ENCODE measurements around the gene COL25A1.
"Not testable (repeated sequence)": the region's sequence is repeated elsewhere in the genome, so short reads cannot be mapped to it uniquely, and the experiment has no call there.

The COL25A1 gene

DNA sequence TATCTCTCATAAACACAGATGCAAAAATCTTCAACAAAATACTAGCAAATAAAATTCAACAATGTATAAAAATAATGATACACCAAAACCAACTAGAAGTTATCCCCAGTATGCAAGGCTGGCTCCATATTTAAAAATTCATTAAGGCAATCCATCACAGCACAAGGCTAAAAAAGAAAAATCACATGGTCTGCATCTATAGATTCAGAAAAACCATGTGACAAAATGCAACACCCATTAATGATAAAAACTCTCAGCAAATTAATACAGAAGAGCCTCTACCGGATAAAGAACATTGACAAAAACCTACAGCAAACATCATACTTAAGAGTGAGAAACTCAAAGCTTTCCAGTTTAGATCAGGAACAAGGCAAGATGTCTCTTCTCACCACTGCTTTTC is 182.6 kb downstream of the COL25A1 start:
- DNase-seq: no peak

DNA sequence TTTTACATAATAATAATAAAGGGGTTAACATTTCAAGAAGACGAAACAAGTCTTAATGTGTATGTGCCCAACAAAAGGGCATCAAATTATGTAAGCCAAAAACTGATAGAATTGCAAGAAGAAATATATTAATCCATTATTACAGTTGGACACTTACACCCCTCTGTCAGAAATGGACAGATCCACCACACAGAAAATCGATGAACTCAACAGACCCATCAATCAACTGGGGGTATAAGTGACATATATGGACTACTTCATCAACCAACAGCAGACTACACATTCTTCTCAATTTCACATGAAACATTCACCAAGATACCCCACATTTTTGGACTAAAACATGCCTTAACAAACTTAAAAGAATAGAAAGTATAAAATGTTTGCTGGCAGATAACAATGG is 183.8 kb downstream of the COL25A1 start:
- DNase-seq: no peak

DNA sequence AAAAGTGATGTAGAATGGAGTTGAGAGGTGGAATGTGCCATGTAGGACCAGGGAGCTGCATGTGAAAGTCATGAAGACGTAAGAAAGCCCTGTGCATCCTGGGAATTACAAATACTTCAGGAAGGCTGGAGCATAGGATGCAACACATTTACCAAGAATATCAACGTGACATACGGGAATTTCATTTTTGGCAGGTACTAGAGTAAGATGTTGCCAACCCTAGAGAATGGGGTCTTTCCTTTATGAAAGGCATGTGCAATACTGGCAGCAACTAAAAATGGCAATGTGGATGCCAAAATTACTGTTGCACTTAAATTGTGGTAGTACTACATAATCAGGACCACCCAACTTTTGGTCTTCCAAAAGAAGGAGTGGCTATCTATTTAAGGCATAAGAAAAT is 188.0 kb downstream of the COL25A1 start:
- DNase-seq: no peak

DNA sequence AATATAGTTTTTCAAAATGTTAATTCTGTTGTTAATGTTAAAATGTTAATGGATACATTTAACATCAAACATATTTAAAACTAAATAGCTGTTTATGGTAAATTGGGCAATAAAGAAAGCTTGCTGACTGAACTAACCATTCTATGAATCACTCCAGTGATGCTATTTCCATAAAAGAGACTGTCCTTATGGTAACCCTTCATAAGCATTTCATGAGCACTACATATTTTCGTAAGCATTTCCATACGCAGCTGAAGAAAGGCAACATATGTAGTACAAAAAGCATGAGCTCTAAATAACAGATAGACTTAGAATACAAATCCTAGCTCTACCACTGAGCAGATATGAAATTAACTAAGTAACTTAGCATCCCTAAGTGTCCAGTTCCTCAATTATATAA is 188.9 kb downstream of the COL25A1 start:
- DNase-seq: no peak

DNA sequence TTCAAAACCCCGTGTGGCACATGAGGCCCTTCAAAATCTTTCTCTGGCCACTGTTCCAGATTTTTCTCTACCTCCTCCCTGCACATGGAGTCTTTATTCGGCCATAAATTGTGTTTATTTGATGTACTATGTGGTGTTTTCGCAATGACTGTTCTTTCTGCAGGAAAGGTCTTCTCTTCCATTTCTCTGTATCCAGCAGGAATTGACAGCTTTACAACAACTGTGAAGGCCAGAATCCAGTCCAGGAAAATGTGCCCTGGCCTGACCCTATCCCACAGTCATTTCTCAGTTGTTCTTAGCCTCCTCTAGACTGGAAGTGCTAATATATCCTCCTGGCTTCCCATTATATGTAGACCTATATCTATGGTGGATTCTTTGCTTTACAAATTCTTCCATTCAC is 191.4 kb downstream of the COL25A1 start:
- DNase-seq: no peak

DNA sequence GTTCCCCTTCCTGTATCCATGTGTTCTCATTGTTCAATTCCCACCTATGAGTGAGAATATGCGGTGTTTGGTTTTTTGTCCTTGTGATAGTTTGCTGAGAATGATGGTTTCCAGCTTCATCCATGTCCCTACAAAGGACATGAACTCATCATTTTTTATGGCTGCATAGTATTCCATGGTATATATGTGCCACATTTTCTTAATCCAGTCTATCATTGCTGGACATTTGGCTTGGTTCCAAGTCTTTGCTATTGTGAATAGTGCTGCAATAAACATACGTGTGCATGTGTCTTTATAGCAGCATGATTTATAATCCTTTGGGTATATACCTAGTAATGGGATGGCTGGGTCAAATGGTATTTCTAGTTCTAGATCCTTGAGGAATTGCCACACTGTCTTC is 194.2 kb downstream of the COL25A1 start:
- DNase-seq: not testable (repeated sequence)

DNA sequence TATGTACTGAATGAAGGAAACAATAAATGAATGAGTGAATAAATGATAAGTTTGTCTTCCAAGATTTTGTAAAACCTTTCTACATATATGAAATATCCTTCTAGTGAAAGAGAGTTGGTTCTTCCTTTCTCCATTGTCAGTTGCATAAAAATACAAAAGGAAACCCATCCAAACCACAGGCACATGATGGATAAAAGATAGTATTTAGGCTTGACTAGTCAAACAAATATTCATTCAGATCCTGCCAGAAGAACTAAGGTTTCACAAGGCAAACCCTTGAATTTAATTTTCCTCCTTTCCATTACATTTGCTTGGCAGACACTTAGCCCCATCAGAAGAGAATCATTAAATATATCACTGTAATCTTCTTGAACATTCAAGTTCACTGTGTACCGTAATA is 208.4 kb downstream of the COL25A1 start:
- no peak for DNase-seq

DNA sequence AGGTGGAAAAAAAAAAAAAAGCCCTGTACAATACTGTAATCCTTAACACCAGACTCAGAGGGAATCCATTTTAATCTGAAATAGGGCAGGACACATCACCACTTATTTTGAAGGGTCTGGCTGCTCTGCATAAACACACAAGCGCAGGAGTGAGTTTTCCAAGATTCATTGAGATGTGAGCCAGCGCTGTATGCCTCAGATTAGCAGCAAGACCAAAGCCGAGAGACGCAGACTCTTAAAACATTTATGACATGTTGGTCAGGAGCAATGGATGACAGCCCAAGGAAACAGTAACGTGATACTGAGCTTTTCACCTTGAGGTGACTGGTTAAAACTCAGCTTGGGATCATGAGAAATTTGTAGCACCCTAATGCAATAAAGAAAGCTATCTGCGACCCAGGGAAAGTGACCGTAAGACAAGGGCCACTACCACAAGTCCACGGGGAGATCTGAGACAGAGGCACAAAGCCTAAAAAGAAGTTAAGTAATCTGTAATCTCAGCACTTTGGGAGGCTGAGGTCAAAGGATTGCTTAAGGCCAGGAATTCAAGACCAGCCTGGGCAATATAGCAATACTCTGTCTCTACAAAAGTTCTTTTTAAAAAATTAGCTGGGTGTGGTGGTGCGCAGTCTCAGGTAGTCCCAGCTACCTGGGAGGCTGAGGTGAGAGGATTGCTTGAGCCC is 210.6 kb downstream of the COL25A1 start:
- no peak for DNase-seq

DNA sequence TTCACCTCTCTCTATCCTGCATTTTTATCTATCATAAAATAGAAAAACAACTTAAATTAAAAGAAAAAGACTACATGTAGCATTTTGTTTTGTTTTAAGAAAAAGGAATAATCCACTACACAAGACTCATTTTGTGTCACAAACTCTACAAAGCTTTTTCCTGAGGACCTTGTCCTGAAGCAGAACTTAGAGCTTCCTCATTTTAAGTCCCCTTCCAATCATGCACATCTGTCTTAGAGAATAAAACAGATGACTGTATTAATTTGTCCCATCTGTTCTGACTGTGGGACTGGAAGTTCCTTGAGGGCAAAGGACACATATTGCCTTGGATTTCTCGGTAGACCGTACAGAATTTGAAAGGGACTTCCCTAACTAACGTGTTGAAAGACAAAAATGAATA is 218.5 kb downstream of the COL25A1 start:
- no peak for DNase-seq

DNA sequence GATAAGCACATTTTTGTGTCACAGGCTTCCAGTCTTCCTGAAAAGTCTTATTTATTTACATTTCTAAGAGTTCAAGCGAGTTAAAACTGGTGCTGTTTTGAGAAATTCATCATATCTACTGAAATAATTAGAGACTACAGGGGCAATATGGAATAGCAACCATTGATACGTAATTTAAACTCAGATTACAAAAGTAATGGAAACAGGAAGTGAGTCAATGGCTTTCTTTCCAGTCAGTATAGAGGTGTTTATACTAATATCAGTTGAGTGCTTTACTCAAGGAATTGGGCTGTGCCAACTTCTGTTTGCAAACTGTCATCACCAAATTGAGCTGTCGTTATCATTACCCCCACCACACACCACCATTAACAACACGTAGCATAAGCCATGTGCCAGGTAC is 222.7 kb downstream of the COL25A1 start:
- DNase-seq: peak; percentile 1

DNA sequence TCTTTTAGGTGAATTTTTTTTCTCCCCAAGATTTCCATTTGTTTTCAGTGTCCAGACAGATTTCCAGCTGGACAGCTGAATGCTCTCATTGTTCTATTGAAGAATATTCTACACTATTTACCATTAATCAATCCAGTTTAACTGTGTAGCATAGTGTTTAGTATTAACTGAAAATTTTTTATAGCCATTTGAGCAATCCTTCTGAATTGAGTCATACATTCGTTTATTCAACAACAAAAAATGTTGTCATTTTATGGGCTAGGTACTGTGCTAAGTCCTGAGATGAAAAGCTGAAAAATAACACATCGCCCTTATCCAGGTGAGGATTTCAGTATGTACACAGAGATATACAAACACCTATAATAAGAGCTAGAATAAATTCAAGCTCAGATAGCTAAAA is 223.3 kb downstream of the COL25A1 start:
- DNase-seq: no peak

DNA sequence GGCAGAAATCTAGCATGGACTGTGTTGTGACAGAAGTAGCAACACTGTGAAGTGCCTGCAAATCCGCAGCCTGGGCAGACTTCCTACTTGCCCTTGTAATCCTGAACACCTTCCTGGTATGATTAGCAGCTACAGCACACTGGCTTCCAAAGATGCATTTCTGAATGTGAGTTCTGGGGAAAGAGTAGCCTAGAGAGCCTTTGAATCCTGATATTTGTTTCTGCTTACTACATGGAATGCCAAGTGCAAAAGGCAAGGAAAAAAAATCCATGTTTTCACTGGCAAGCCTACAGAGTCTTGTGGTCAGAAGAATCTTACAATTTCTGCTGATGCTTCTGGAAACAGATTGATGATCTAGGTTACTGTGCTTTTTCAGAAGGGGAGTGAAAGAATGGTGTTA is 223.7 kb downstream of the COL25A1 start:
- DNase-seq: no peak

DNA sequence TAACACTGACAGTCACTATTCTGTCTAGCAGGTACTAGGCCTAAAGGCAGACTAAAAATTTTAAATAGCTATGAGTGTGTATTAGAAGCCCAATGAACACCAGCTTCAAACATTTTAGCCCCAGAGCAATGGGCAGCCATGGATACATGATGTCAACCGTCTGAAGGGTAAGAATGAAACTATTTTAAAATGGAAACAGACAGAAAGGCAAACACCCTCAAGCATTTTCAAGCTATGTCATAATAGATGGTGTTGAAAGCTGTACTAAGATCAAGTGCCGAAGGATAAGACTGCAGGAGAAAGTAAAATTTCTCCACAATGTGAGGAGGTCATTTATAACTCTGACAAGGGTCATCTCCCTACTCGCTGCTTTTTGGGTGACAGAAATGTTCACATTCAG is 225.0 kb downstream of the COL25A1 start:
- DNase-seq: no peak

DNA sequence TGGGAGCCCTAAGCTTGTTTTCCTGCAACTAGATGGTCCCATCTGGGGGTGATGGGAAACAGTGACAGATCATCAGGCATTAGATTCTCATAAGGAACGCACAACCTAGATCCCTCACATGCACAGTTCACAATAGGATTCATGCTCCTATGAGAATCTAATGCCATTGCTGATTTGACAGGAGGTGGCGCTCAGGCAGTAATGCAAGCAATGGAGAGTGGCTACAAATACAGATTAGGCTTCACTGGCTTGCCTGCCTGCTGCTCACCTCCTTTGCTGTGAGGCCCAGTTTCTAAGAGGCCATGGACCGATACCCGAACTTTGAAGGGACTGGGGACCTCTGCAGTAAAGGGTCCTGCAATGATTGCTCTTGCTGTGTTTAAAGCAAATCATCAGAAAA is 225.7 kb downstream of the COL25A1 start:
- not testable (repeated sequence) for DNase-seq

DNA sequence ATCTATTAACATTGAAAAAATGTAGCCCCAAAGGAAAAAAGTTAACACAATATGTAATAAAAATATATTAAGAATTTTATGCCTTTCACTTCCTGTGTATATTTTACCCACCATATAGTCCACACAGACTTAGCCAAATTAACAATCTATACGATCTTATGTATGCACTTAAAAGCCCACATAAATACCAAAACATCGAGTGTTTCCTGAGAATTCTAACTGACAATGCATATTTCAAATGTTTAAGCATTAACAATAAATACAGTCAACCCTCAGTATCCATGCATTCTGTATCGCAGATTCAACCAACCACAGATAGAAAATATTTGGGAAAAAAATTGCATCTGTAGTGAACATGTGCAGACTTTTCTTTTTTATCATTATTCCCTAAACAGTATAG is 226.8 kb downstream of the COL25A1 start:
- no peak for DNase-seq

DNA sequence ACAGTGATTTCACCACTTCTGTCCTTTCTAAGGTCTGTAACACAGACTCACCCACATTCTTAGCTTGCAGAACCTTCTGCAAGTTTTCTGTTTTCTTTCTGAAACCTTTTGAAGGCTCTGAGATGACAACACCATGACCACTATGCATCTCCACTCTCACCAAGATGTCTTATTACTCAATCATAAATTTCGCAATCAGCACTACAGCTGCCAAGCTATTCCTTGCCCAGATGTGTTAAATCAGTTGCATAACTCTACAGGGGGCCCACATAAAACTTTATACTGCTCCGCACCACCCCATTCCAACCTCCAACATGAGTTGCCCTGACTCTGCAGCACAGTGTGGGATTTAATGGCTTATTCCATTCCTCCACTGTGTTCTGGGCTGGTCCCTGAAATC is 229.9 kb downstream of the COL25A1 start:
- DNase-seq: peak; percentile 3

DNA sequence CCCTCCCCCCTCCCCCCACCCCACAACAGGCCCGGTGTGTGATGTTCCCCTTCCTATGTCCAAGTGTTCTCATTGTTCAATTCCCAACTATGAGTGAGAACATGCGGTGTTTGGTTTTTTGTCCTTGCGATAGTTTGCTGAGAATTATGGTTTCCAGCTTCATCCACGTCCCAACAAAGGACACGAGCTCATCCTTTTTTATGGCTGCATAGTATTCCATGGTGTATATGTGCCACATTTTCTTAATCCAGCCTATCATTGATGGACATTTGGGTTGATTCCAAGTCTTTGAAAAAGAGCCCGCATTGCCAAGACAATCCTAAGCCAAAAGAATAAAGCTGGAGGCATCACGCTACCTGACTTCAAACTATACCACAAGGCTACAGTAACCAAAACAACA is 231.8 kb downstream of the COL25A1 start:
- DNase-seq: not testable (repeated sequence)

DNA sequence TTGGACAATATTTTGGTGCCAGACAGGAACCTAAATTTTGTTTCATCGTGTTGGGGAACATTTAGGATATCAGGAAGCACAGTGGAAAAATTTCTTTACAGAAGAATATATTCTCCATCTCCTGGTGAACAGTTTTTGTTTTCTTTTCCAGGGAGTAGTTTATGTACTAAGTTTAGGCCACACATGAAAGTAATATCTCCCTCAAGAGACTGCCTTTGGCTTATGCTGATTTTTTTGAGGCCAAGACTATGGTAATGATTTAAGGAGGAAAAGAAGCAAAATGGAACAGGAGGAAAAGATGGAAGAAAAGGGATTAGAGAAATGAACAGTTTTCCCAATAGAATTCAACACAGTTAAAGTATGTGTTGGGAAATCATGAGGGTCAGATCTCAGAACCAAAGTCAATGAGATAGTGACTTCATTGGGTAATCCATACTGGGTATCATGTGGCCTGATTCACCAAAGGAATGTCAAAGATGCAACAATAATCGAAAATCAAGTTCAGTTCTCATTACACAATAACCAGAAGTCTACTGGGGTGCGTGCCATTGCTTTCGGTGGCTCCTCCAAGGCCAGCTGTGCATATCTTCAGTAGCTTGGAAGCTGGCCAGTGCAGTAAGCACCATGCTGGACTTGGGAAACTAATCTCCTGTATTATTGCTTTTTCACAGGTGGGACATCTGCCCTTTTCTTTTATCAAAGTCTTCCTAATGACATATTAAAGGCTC is 234.8 kb downstream of the COL25A1 start:
- no peak for DNase-seq

DNA sequence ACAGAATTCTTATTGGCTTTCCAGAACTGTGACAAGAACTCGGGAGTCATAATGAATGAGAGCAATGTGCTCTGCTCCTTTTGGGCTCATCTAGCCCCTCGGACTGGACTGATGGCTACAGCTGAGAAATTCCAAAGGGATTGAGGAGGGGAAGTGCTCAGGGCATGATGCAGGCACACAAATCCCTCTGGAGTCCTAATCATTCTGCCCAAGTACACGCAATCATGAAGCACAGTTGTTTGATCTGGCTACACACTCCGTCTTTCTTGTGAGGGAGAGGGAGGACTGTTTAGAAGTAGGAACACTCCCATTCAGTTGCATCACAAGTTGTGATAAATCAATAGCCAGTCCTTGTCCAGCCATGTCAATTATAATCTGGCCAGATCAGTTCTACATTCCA is 237.5 kb downstream of the COL25A1 start:
- no peak for DNase-seq

DNA sequence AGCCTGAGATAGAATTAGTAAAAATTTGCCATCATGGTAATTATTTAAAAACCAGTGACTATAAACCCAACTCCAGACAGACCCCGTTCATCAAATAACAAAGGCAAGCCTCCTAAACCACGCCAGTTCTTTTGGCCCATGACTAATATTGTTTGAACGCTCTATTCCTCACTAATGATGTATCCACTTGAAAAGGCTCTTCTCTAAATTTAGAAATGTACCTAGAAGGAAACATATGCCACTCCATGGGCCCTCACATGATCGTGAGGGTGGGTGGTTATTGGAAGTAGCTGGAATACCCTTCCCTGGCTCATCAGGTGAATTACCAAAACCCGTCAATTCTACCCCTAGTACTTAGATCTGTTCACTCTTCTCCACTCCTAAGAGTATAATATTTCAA is 249.2 kb downstream of the COL25A1 start:
- no peak for DNase-seq

DNA sequence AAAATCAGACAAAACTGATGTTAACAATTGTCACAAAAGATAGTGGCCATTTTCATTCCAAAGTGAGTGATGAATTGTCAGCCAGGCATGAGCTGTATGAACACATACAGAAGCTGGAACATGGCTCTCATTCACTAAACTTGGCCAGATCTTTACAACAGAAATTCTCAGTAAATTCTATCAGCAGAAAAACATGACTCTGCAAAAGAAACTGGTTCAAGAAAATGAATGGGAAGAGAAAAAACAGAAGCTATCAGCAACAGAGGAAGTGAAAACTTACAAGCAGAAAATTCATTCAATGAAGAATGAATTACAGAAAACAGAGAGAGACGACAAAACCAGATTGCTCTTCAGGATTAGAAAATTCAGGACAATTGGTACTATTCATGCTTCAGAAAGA is 249.6 kb downstream of the COL25A1 start:
- no peak for DNase-seq

DNA sequence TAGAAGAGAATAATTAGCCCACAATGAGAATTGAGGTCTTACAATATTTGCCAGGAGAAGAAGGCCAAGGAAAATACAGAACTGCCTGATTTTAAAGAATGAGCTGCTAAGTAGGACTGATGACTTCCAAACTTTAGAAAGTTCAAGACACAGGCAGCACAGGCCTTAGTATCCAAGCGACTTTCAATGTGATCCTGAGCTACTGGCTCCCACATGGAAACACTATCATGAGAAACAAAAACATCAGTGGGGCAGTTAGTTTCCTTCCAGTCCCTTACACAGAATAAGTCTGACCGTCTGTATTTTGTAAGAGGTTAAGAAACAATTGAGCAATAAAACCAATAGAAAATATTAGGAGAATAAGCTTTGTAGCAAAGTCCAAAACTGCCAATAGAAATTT is 251.4 kb downstream of the COL25A1 start:
- DNase-seq: no peak

DNA sequence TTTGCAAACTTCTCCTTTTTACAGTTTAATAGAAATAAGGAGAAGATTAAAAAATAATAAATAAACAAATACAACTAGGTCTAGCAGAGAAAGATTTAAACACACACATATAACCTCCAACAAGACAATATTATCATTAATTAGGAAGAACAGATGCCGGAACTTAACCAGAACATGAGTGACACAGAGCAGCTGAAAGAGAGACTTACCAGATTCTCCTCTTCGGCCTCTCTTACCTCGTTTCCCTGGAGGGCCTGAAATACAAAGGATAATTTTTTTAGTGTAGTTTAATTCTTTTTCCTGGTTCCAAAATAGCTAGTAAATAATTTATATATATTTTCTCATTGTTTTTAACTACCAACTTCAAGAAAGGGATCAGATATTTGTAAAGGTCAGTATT is 252.5 kb downstream of the COL25A1 start:
- no peak for DNase-seq

DNA sequence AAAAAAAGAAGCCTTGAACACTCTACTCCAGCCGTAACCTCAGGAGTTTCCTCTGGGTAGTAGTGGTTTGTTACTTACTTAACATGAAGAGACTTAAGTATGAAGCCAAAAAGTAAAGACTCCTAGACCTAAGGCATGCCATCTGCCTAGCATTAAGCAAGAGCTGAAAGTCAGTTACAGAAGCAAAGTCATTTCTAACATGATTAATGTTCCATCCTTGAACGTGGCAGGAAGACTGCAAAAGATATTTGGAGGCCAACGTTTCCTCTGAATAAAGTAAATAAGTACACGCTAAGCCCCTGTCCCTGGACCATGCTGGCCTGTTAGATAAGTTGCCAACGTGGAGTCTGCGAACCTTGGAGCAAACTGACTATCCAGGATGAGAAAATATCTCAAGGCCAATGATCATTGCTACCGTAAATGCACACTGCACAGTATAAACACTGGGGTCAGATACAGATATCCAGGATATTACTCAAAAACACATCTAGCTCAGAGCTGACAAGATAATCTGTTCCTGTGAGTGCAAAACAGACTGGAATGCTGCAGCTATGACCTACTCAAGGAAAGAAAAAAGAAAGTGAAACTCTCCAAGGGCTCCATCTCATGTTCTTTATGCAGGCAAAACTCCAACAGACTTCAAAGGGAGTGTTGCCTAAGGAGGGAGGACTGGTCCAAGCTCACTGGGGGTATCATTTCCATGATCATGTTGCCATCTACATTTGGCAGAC is 255.8 kb downstream of the COL25A1 start:
- DNase-seq: no peak

Measured in hematopoietic multipotent progenitor cell treated with erythropoietin and hydrocortisone succinate and interleukin-3 and kit ligand, for 8 days (in vitro differentiated cells).